Choroid plexus epithelial cell (primary cell): ENCODE measurements around the gene GJB2.
A peak's percentile ranks its signal among the peaks of the same experiment; 100 is the strongest.

Experiments
- DNase-seq: peaks from one replicate; pipeline ENCODE4 v3.0.0-alpha.2; 2010; ENCODE audit warnings: low read depth
- H3K4me3 ChIP-seq: 2 replicates; pipeline ENCODE4 v1.5.1; 2011; ENCODE audit warnings: low read depth, mild to moderate bottlenecking, control low read depth, low read length, moderate library complexity
- CTCF ChIP-seq: conservative IDR thresholded peaks from 2 replicates; pipeline ENCODE4 v1.5.1; 2011; ENCODE audit warnings: low read depth, mild to moderate bottlenecking, control low read depth, inconsistent platforms, low read length, moderate library complexity

The GJB2 gene

GRCh38 chr13:20193162-20193906 lies 596 bp upstream of the GJB2 start:
- no peak for DNase-seq
- TF ChIP-seq CTCF: no peak
- peak overlapping the region; percentile 45 for H3K4me3 ChIP-seq

GRCh38 chr13:20192158-20192835 lies 441 bp downstream of the GJB2 start:
- peak overlapping the region; percentile 45 for H3K4me3 ChIP-seq
- peak; percentile 31 for DNase-seq
- TF ChIP-seq CTCF: no peak

GRCh38 chr13:20191311-20192157 lies 1.2 kb downstream of the GJB2 start:
- TF ChIP-seq CTCF: no peak
- H3K4me3 ChIP-seq: peak overlapping the region; percentile 45
- no peak for DNase-seq

- no peak overlapping the region for H3K4me3 ChIP-seq
- DNase-seq: peak; percentile 15
- no peak for TF ChIP-seq CTCF
Measured at GRCh38 chr13:20190481-20191310, 2.0 kb downstream of the GJB2 start.

GRCh38 chr13:20190076-20190475 lies 2.7 kb downstream of the GJB2 start:
- no peak overlapping the region for H3K4me3 ChIP-seq
- no peak for TF ChIP-seq CTCF
- no peak for DNase-seq
